Erythroblast (primary cell): ENCODE measurements around the gene CTNNAL1.

ENCODE experiments used
- DNase-seq, 2 experiments: peaks; one replicate each; lab custom pipeline; 2025; lab: John Stamatoyannopoulos, UW
- GATA1 ChIP-seq: IDR thresholded peaks from 2 replicates; pipeline ENCODE4 v1.6.1; 2011; ENCODE audit warnings: low read depth, mild to moderate bottlenecking, control low read depth, low read length, moderate library complexity
- POLR2A ChIP-seq: IDR thresholded peaks from 2 replicates; pipeline ENCODE4 v1.6.1; 2011; ENCODE audit warnings: mild to moderate bottlenecking, low read length

Gene CTNNAL1

GRCh38 chr9:109017061-109017460 is 3.8 kb upstream of the CTNNAL1 start:
- DNase-seq: peak; percentile 5 to 22
- TF ChIP-seq POLR2A (no peak), GATA1 (no peak)

GRCh38 chr9:109016132-109016531 is 2.8 kb upstream of the CTNNAL1 start:
- no peak for DNase-seq

GRCh38 chr9:109014608-109015280 is 1.4 kb upstream of the CTNNAL1 start:
- no peak for DNase-seq
- no peak for TF ChIP-seq POLR2A
- TF ChIP-seq GATA1: no peak

More at GRCh38 chr9:109016132-109016531, 2.8 kb upstream of the CTNNAL1 start:
- TF ChIP-seq GATA1: no peak
- no peak for TF ChIP-seq POLR2A

- peak; percentile 27 to 50 for DNase-seq
- no peak for TF ChIP-seq GATA1
- no peak for TF ChIP-seq POLR2A
These were observed 644 bp upstream of the CTNNAL1 start for GRCh38 chr9:109013679-109014607.

- DNase-seq: peak; percentile 77 to 88
These were observed 1.1 kb downstream of the CTNNAL1 start for GRCh38 chr9:109012009-109012875.

GRCh38 chr9:109011231-109011671 is 2.0 kb downstream of the CTNNAL1 start:
- TF ChIP-seq GATA1: no peak
- no peak for TF ChIP-seq POLR2A
- DNase-seq: no peak

More at GRCh38 chr9:109012009-109012875, 1.1 kb downstream of the CTNNAL1 start:
- TF ChIP-seq GATA1 (no peak), POLR2A (no peak)

- peak; percentile 87 to 94 for DNase-seq
- peak; percentile 18 for TF ChIP-seq POLR2A
- TF ChIP-seq GATA1: no peak
These were observed 2.6 kb downstream of the CTNNAL1 start for GRCh38 chr9:109010746-109011145.

- TF ChIP-seq POLR2A: no peak
- no peak for TF ChIP-seq GATA1
- no peak for DNase-seq
These were observed 7.6 kb downstream of the CTNNAL1 start for GRCh38 chr9:109005678-109006077.

GRCh38 chr9:109003116-109003515 is 10.2 kb downstream of the CTNNAL1 start:
- TF ChIP-seq POLR2A (no peak), GATA1 (no peak)
- DNase-seq: no peak

GRCh38 chr9:109002141-109002540 is 11.2 kb downstream of the CTNNAL1 start:
- no peak for TF ChIP-seq GATA1
- no peak for TF ChIP-seq POLR2A
- DNase-seq: no peak

- TF ChIP-seq POLR2A (no peak), GATA1 (no peak)
- DNase-seq: no peak
These were observed 12.0 kb downstream of the CTNNAL1 start for GRCh38 chr9:109001275-109001676.

GRCh38 chr9:108997112-108997511 is 16.2 kb downstream of the CTNNAL1 start:
- TF ChIP-seq POLR2A: no peak
- TF ChIP-seq GATA1: no peak
- DNase-seq: no peak

- DNase-seq: no peak
- TF ChIP-seq GATA1: no peak
- TF ChIP-seq POLR2A: no peak
These were observed 16.7 kb downstream of the CTNNAL1 start for GRCh38 chr9:108996643-108997042.
